GM21619 (cell line): ENCODE measurements around the gene NCKAP5L.

Experiments
- ATAC-seq: cut with Tn5 transposase; IDR thresholded peaks from one replicate; pipeline ENCODE4 v1.9.1; 2021; ENCODE audit not compliant: unreplicated experiment

Gene NCKAP5L

DNA sequence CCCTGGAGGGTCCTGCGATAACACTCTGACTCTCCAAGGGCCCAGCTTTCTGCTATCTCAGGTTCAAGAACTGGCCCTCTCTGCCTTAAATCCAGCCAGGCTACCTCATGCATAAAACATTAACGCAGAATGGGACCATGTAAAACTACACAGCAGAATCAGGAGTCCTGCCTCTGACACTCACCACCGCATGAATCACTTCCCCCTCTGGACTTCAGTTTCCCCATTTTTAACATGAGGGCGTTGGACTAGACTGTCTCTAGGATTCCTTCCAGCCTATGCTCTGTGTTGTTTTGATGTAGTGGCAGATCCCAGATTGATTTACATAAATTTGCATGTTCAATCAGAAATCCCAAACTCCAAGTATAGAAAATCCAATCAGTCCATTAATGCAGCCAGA is 3.3 kb downstream of the NCKAP5L start:
- no peak for ATAC-seq

- no peak for ATAC-seq
These were observed 3.8 kb downstream of the NCKAP5L start for GRCh38 chr12:49824416-49824815.

DNA sequence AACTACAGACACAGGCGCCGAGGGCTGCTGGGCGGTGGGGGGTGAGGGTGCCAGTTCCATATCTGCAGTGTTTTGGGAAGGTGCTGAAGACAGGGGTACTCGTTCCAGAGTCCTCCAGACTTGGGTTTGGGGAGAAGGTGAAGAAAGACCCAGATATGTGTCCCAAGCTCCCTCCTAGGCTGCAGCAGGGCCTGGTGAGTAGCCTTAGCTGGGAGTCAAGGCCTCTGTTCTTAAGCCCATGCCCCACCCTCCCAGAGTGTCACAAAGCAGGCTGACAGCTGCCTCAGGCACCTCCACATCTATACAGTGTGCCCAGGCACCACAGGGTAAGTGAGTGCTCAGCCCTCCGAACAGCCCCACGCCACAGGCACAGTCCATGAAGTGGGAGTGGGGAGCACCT is 4.3 kb downstream of the NCKAP5L start:
- no peak for ATAC-seq

- no peak for ATAC-seq
These were observed 4.9 kb downstream of the NCKAP5L start for GRCh38 chr12:49823350-49823749.

DNA sequence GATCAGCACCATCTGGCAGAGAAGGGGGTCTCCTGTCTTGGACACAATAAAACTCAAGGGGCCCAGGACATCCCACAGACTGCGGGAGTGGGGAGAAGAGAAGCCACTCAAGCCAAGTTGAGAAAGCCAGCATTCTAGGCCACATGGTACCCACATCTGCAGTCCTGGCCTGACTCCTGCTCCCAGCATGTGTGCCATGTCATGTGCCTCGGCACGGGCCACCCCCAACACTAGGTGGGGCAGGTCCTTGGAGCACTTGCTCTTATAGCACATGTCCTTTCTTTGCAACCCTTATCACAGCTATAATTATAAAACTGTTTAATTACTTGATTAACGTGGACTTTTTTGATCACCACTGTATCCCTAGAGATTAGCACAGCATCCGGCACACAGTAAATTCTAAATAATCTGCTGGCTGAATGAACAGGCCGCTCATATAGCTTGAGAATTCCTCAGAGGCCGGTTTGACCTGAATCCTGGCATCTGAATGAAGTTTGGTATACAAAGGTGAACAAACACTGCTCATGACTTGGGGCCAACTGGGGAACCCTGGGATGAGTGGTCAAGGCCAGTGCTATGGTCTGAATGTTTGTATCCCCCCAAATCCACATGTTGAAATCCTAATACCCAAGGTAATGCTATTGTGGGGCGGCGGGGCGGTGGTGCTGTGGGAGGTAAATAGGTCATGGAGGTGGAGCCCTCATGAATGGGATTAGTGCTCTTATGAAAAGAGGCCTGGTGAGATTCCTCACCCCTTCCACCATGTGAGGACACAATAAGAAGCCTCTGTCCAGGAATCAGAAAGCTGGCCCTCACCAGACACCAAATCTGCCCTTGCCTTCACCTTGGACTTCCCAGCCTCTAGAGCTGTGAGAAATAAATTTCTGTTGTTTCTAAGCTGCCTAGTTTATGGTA is 6.6 kb downstream of the NCKAP5L start:
- ATAC-seq, result no peak

- ATAC-seq, result no peak
These were observed 8.4 kb downstream of the NCKAP5L start for GRCh38 chr12:49819786-49820185.

DNA sequence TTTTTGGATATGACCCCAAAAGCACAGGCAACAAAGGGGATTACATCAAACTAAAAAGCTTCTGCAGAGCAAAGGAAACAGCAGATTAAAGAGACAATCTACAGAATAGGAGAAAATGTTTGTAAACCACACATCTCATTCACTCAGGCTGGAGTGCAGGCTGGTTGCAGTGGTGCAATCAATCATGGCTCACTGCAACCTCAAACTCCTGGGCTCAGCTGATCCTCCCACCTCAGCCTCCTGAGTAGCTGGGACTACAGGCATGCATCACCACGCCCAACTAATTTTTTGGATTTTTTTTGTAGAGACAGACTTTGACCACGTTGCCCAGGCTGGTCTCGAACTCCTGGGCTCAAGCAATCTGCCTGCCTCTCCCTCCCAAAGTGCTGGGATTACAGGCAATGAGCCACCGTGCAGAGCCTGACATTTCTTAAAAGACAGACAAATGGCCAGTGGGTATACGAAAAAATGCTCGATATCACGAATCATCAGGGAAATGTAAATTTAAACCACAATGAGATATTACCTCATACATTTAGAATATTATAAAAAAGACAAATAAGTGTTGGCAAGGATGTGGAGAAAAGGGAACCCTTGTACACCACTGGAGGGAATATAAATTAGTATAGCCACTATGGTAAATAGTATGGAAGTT is 9.8 kb downstream of the NCKAP5L start:
- no peak for ATAC-seq

GRCh38 chr12:49813131-49813530 is 15.1 kb downstream of the NCKAP5L start:
- ATAC-seq, result no peak

DNA sequence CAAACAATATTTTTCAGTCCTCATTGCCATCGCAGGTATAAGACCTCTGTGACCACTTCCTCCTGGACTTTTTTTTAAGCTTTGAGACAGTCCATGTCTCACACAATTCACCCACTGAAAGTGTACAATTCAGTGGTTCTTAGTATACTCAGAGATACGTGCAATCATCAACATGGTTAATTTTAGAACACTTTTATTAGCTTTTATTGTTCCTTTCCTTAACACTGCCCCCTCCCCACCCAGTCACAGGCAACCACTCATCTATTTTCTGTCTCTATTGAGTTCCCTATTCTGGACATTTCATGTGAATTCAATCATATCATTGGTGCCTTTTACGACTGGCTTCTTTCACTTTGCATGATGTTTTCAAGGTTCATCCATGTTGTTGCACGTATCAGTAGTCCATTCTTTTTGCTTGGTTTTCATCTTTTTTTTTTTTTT is 16.2 kb downstream of the NCKAP5L start:
- no peak for ATAC-seq

- ATAC-seq, result no peak
These were observed 17.1 kb downstream of the NCKAP5L start for GRCh38 chr12:49811136-49811535.

- no peak for ATAC-seq
These were observed 18.3 kb downstream of the NCKAP5L start for GRCh38 chr12:49809906-49810389.

- ATAC-seq, result no peak
These were observed 18.8 kb downstream of the NCKAP5L start for GRCh38 chr12:49809381-49809905.

DNA sequence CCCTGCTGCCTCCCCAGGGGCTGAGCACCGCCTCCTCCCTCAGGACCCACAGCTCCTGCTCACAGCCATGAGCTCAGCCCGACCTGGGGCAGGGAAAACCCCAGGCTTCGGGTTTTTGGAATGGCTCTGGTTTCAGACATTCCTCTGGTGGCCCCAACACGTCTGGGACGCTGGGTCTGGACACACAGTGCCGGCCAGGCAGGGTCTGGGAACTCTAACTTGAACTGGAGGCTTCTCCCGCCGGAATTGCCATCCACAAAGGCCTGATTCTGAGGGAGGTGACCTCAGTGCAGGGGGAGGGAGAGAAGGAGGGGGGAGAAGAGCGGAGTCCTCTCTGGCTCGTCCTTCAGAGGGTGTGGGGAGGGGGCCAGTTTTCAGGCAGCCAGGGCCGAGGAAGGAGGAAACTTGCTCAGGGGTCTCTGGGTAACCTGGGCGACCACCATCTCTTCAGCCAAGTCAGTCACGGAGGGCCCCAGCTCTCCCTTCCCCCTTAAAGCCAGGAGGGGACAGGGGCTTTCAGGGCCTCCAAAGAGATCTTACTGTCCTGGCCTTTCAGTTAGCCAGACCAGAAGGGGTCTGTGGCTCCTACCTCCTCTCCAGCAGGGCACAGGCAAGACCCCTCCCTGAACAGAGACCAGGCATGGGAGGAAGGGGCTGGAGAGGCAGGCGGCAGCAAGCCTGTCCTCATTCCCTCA is 19.4 kb downstream of the NCKAP5L start:
- ATAC-seq, result no peak

- no peak for ATAC-seq
These were observed 20.1 kb downstream of the NCKAP5L start for GRCh38 chr12:49807991-49808580.

DNA sequence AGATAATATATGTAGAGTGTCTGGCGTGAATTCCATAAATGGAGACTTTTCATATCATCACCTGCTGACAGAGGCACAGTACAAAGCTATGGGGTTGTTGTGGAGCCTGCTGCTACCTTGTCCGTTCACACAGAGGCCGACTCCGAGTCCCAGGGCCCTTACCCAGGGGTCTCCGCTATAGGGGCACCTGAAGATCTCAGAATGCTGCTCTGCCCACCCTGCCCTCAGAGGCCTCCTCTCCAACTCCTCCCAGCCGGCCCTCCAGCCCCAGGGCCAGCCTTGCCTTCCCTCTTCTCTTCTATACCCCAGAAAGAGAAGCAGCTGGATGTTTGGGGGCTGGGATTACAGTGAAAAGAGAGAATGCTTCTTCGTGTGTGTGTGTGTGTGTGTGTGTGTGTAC is 21.3 kb downstream of the NCKAP5L start:
- no peak for ATAC-seq

DNA sequence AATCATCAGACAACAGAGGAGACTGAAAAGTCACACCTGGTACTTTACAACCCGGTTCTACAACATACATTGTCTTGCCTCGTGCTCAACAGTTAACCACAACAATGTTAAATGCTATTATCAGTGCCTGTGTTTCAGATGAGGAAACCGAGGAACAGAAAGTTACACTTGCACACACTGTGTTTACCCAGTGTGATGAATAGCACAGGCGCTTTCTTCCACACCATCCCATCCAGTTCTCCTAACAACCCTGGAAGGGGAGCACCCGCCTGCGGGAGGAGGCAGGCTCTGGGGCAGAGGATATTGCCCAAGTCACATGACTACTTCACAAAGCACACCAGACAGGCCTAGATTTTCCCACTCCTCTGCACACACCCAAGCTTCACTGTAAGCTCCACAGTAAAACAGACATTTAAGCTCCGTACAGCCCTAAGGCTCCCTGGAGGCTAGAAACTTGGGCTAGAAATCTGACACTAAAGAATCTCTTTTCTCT is 21.8 kb downstream of the NCKAP5L start:
- no peak for ATAC-seq

DNA sequence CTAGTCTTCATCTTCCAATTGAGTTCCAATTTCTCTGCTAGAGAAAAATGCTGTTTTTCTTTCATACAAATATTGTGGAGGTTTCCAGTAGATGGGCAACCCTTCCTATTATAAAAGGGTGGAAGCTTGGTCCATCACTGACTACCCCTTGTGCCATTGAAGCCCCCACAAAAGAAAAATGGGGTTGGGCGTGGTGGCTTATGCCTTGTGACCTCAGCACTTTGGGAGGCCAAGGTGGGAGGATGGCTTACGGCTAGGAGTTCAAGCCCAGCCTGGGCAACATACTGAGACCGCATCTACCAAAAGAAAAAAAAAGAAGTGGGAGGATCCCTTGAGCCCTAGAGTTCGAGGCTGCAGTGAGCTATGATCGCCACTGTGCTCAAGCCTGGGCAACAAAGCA is 22.8 kb downstream of the NCKAP5L start:
- no peak for ATAC-seq

DNA sequence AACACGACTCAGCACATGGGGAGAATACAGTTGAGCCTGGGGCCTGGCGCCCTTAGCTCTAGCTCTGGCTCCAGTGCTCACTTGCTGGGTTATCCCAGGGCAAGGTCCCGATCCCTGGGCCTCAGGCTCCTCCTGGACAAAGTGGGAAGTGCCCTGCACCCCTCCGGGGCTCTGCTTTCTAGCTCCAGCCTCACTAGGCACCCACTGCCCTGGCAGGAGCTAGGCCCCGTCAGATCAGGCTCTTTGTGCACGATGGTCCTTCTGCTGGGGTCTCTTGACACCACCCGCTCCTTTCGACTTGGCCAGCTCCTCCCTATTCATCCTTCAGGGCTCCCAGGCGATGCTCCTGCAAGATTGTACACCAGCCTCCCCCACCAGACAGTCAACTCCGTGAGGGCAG is 23.4 kb downstream of the NCKAP5L start:
- no peak for ATAC-seq

DNA sequence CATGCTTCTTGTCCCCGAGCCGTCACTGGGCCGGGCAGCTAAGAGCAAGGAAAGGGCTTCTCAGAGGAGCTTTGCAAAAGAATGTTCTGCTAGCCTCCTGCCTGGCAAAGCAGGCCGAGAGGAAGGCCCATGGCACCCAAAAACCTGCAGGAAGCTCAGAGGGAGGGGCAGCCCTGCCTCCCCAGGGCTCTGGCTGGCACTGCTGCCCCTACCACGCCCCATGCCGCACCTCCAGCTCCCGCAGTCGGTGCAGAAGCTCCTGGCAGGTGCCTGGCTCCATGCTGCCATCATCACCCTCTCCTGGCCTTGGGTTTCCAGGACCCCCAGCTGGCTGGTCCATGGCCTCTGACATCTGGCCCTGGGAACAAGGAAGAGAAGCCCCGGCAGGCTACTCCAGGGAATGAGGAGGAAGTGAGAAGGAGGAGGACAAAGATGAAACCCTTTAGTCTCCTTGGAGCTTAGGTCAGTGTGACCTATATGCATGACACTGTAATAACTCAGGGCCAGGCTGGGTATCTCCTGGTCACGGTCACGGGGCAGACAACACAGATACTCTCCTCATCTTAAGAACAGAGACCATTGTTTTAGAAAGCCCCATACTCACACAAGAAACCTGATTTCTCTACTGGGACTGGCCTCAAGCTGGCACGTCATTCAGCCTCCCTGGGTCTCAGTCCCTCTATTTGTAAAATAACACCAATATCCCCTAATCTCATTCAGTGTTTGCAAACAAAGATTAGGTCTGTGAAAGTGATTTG is 24.3 kb downstream of the NCKAP5L start:
- ATAC-seq, result no peak
